CD4-positive, alpha-beta T cell treated with Interleukin-4 for 1 hour (primary cell): ENCODE data around the gene PALLD.

Source experiments
- DNase-seq, 2 donors: peaks; one replicate each; pipeline ENCODE4 v3.0.0-alpha.2; 2020 to 2022

PALLD gene

GRCh38 chr4:168839758-168840391 lies 343.0 kb downstream of the PALLD start:
- no peak for DNase-seq

- DNase-seq = no peak
These were observed 343.5 kb downstream of the PALLD start for GRCh38 chr4:168840392-168840763.

- no peak for DNase-seq
These were observed 344.3 kb downstream of the PALLD start for GRCh38 chr4:168841000-168841671.

DNA sequence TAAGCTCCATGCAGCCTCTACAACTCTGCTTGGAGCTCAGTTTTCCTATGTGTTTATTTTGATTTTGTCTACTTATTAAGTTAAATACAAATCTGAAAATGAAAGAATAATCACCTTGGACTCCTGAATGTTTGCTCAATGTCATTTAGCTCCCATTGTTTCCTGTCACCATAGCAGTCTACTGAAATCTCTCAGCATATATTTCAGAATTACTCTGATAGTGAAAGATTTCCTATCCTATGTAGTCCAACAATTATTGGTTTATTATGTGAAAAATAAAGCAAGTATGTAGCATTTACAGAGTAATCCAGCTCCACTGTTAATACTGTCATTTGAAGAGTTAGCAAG lies 344.8 kb downstream of the PALLD start:
- DNase-seq = no peak

DNA sequence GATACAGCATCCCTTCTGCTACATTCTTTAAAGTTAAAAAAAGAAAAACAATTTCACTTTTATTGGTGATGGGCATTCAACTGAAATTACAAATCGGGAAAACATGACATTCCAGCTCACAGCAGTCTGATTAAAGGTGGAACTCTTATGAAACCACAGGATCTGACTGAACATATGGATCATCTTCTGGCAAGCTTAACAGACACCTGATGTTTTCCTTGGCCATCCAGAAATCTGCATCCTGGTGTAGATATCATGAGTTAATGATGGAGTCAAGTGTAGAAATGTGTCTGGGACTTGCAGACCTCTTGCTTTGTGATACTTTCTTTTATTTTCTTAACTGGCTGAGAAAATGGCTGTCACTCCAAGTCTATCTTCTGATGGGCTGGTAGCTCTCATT lies 345.3 kb downstream of the PALLD start:
- DNase-seq = no peak

DNA sequence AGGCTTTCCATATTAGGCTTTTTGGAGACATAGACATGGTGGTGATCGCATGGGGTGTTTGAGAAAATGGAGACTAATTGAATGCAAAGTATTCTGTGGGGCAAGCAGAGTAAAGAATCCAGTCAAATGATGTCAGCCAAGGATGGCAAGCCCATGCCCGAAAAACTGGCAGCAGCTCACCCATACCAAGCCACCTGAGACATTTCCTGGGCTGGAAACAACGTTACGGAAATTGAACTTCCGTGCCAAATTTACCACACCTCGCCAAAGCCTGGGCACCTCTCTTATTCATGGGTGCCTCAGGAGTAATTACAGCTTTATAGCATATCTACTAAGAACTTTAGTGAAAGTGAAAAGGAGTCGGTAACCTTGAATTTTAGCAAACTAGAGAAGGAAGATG lies 346.8 kb downstream of the PALLD start:
- DNase-seq = no peak

- DNase-seq = no peak
These were observed 347.6 kb downstream of the PALLD start for GRCh38 chr4:168844353-168845049.

DNA sequence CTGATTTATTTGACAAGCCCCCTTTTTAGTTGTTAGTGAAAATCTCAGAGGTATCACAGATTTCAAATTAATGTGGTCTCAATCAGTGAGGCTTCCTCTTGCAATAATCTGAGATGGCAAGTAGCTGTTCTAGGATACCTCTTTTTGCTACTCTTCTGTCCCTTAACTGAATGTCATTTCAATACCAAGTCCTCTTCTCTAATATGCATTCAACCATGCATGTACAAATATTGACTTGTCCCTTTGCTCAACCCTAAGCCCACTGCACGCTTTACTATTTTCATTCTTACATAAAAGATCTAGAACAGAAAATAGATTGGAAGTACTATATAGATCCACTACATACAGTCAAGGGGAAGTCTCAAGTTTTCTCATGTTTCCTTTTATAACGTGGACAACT lies 349.0 kb downstream of the PALLD start:
- no peak for DNase-seq

DNA sequence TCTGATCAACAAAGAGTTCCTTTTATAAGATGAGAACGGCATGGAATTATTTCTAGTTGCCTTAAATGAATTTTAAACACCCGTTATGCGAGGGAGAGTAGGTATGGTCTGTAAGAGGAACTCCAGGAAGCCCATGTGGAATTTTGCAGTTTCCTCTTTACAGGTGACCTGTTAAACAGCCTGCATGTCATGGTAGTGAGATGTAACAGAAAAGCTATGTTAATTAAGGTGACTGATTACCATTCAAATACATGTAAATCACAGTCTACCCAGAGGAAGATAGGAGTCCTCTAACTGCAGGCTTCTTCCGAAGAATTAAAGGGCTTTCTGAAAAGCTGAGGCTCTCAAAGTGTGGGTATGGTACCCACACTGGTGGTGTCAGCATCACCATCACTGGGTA lies 349.6 kb downstream of the PALLD start:
- no peak for DNase-seq

- DNase-seq = no peak
These were observed 351.1 kb downstream of the PALLD start for GRCh38 chr4:168847771-168848502.

DNA sequence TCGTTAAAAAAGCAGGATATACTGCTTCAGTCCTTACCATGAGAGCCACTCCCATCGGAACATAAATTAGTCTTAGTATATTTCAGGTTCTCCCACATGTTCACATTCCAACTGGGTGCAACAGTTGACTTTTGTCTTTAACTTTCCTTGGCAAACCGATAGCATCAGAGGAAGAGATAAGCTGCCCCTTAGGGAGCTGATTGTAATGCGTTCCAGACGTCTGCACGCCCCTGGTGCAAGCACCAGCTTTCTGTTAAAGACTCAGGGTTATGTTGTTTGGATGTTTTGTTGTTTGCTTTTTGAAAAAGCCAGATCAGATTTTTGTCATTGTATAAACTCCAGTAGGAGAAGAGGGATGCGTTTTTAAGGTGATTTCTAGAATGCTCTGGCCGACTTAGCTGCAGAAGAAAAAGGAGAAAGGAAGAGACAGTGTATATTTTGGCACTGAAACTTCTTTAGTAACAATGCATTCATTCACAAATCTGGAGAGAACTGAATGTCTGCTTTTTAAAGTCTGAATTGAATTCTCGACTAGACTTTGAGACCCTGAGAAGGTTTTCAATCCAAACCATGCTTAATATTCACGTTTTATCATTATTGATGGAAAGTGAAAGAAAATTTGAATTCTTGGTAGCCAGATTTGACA lies 352.3 kb downstream of the PALLD start:
- DNase-seq = no peak

DNA sequence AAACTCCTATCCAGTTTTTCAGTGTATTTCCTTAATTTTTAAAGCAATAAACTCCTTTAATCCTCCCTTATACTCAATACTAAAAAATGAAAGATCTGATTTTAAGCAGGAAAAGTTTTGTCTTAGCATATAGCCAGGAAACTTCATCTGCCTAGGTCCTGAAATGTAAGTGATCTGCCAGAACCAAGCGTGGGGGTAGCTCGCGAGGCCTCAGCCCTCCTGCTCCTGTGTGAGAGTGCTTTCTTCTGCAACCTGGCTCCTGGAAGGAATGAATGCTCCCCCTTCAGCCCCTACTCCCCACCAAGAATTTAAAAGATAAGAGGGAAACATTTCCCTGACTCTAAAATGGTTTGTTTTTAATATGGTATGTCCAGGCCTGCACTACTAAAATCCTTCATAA lies 353.1 kb downstream of the PALLD start:
- no peak for DNase-seq

- DNase-seq = no peak
These were observed 355.5 kb downstream of the PALLD start for GRCh38 chr4:168852387-168852786.

- DNase-seq = no peak
These were observed 356.3 kb downstream of the PALLD start for GRCh38 chr4:168852933-168853713.

DNA sequence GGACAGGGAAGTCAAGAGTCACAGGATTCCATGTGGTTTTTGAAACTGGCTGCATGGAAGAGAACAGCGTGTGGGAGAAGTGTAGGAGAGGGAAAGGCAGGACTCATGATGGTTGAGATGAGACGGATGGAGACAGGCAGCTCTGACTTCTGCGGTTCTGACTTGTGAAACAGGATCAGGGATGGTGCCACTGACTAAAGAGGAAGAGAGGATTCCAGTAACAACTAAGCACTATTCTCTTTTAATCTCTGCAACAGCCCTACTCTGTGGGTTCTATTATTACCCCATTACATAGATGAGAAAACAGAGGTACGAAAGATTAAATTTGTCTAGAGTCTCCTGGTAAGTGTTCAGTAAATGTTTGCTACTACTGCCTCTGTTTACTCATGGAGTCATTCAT lies 356.9 kb downstream of the PALLD start:
- DNase-seq = no peak

DNA sequence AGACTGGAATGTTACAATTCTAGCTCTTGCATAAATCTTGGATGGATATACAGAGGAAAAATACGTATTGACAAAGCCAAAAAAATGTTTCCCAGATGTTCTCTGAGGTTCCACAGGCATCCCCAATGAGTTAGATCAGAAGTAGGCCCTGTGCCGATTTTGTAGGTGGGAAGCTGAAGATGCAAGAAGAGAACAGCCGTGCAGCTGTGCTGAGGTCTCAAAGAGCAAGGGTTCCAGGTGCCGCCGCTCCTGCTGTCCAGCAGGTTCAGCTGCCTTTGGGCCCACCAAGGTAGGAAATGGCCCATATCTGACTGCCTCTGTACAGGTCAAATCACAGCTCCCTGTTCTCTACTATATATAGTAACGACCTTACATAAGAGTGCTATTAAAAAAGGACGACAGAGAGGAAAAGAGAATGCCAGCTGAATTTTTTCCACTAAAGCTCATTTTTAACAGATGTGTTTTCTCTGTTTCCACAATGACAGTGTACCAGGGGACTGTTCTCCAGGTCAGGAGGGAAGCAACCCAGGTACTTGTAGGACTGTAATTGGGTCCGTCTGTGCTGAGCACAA lies 357.6 kb downstream of the PALLD start:
- DNase-seq = no peak

- DNase-seq = no peak
These were observed 359.5 kb downstream of the PALLD start for GRCh38 chr4:168856312-168856711.

- no peak for DNase-seq
These were observed 360.2 kb downstream of the PALLD start for GRCh38 chr4:168857009-168857408.

GRCh38 chr4:168857546-168858314 lies 360.9 kb downstream of the PALLD start:
- no peak for DNase-seq

GRCh38 chr4:168859100-168859499 lies 362.2 kb downstream of the PALLD start:
- no peak for DNase-seq
